Transverse colon (tissue), 4 donors: ENCODE data around the gene ATG9B. TPM values are rescaled to one million over a fixed set of nuclear protein-coding genes. Genes with fewer than 3 reads are reported as not detected.

Experiments used
- DNase-seq: peaks from one replicate; pipeline ENCODE4 v3.0.0-alpha.2; 2019
- H3K27ac ChIP-seq, 4 donors: fragments of 200-600 bp; sonication (generic); 2 replicates each; pipeline ENCODE4 v1.5.1; 2016 to 2018; ENCODE audit warnings: inconsistent platforms in 4 of 4
- H3K27me3 ChIP-seq: fragments of 200-600 bp; sonication (generic); 2 replicates; pipeline ENCODE4 v1.5.1; 2017; ENCODE audit warnings: inconsistent platforms
- H3K36me3 ChIP-seq, 4 donors: fragments of 200-600 bp; sonication (generic); 2 replicates each; pipeline ENCODE4 v1.5.1; 2017 to 2019; ENCODE audit warnings: inconsistent platforms in 4 of 4
- H3K4me1 ChIP-seq, 4 donors: fragments of 200-600 bp; sonication (generic); 2 replicates each; pipeline ENCODE4 v1.5.1; 2017 to 2020; ENCODE audit warnings: inconsistent platforms in 4 of 4
- H3K4me3 ChIP-seq, 4 donors: fragments of 200-600 bp; sonication (generic); 1 replicate in 1 of 4; 2 replicates in 3 of 4; pipeline versions ENCODE4 v1.5.1 to v1.6.1; 2017 to 2019; ENCODE audit warnings: inconsistent platforms in 4 of 4
- H3K9me3 ChIP-seq, 2 donors: fragments of 200-600 bp; sonication (generic); 2 replicates each; pipeline ENCODE4 v1.5.1; 2017 to 2019; ENCODE audit warnings: inconsistent platforms in 2 of 2
- CTCF ChIP-seq, 5 experiments: fragments of 200-600 bp in 3 of 5; fragments of 450-650 bp in 2 of 5; sonication (generic) in 3 of 5; IDR thresholded peaks; 1 replicate in 2 of 5; 2 replicates in 3 of 5; pipeline ENCODE4 v1.5.1; 2016 to 2017; ENCODE audit warnings: antibody characterized with exemption in 5 of 5, inconsistent platforms in 3 of 5, mild to moderate bottlenecking in 2 of 5, moderate library complexity in 1 of 5
- EP300 ChIP-seq: sonication (generic); formaldehyde crosslinking; IDR thresholded peaks from one replicate; pipeline ENCODE4 v1.6.1; 2017; ENCODE audit warnings: antibody characterized with exemption, low read depth
- POLR2A ChIP-seq: fragments of 450-650 bp; IDR thresholded peaks from one replicate; pipeline ENCODE4 v1.6.1; 2016; ENCODE audit warnings: antibody characterized with exemption, mild to moderate bottlenecking, moderate library complexity
- POLR2AphosphoS5 ChIP-seq, 3 donors: sonication (generic); formaldehyde crosslinking; IDR thresholded peaks; one replicate each; pipeline ENCODE4 v1.6.1; 2016; ENCODE audit warnings: antibody characterized with exemption in 3 of 3
- WGBS, 2 donors: methylation state at CpG; one replicate each; pipeline ENCODE4 v1.1.5; 2018; ENCODE audit warnings: low coverage in 1 of 2; 5-methylcytosine and 5-hydroxymethylcytosine counted together
- in situ Hi-C, 4 donors: fragments of 200-750 bp; cut with MboI; loops; one replicate each; pipeline versions ENCODE4 v1.15.0 to v1.15.1; 2017; ENCODE audit warnings: low sequenced_read_pairs in 3 of 4, low pct_ligation_motif_present in 1 of 4, low pct_unique_long_range_greater_than_20kb in 1 of 4
- intact Hi-C: fragments of 100-400 bp; cut with DNase I; formaldehyde crosslinking; loops from one replicate; pipeline ENCODE4 v1.15.1; 2023; ENCODE audit warnings: low total_unique reads
- total RNA-seq, 4 donors: library from RNA; depleted of rRNA; stranded (reverse); fragments of >200 nt; gene quantifications; one replicate each; pipeline ENCODE4 v1.1.0, GENCODE V29; 2016

The ATG9B gene
- total RNA-seq, 4 donors from 2014 or later = 1.1 TPM; not detected in 3

DNA sequence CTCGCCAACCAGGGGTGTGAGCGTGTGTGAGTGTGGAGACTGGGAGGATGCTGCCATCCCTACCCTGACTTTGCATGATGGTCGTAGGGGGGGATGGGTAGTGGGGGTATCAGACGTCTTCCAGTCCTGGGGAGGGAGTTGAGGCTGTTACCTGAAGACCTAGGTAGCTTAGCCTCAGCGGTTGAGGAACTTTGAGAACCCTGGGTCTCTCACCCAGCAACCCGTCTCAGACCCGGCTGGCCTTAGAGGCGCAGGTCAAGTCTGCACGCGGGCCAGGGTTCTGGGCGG, 37.8 kb upstream of the ATG9B start:
- Histone ChIP-seq H3K36me3 (peaks cover 0 to 24% (median under 1%) of the 10 kb centered on the region in 4 donors), H3K4me1 (peaks cover 24 to 54% (median 51%) of the 10 kb centered on the region in 4 donors), H3K4me3 (peak overlapping the region in 1 of 4 donors; percentile 35), H3K27ac (peak overlapping the region; percentile 95 to 98 (median 96)), H3K27me3 (no peaks in the 10 kb centered on the region), H3K9me3 (no peaks in the 10 kb centered on the region)
- DNase-seq = no peak
- TF ChIP-seq CTCF (IDR thresholded peaks at IDR 0.05) = no peak
- no peak for TF ChIP-seq EP300
- TF ChIP-seq POLR2A = no peak
- TF ChIP-seq POLR2AphosphoS5 (IDR thresholded peaks at IDR 0.05) = no peak
- in situ Hi-C loops = no loop called here
- intact Hi-C loops = no loop called here
- WGBS, 2 donors = 41% methylated on average over 8 of the region's 11 CpGs; no CpG with 5 or more reads in 1 of the 2 donors

DNA sequence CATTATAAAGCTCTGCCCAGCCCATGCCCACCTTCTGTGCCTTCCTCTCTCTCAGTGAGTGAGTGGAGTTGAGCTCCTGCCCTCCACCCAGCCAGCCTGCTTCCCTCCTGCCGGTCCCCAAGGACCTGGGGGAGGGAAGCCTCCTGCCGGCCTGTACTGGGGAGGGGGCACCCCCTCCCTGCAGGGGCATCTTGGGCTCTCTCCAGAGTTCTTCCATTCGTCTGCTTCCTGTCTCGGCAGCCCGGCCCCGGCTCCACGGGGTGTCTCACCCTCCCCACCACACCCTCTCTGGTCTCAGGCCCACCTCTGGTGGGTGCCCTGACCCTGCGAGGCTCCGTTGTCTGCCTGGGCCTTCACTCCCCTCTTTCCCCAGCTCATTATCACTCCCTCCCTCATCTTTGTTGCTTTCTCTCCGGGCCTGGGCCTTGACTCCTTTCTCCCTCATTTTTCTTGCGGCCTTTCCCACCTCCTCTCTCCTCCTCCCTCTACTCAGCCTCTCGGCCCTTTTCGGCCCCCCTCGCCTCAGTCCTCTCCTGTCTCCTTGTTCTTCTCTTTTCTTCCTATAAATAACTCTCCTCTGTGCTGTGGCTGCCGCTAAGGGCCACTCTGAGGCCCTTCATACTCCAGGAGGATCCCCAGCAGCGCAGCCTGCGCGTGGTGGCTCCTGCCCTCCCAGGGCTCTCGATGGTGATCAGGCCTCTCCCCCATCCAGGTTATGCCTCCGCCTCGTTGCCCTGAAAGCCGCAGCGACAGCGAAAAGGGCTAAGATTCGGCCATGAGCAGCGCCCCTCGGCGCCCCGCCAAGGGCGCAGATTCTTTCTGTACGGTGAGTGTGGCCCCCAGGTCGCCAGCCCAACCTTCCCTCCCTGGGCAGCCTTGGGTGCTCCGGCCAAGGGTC, 37.2 kb upstream of the ATG9B start:
- in situ Hi-C loops = no loop called here

DNA sequence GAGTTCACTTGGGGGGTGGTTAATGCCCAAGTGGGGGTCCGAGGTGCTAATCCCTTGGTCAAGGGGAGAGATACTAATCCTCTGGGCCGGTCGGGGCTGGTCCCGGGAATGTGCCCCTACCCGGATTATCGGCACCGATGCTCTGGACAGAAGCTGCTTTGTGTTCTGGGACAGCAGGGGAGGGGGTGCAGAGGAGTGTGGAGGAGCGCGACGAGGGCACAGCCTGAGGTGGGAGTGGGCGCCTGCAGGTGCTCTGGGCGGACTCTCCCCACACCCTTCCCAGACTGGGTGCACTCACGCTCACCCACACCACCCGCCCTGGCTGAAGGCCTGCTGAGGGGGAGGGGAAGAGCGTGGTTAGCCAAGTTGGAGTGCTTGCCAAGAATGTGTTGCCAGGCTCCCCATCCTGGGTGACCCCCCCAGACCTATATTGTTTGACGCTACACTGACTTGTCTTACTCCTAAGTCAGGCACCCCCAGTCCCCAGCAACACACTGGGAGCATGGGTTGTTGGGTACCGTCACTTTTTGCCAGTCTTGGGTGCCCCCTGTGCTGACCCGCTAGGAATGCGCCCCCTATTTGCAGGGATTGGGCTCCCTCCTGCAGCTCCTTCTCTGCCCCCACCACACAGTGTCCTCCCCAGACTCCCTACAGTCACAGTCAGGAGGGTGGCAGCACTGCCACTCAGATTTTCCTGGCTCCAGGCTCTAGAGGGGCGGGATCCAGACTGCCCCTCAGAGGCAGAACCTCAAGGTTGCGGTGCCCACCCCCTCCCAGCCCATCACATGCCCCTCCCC, 36.3 kb upstream of the ATG9B start:
- H3K27ac ChIP-seq = peak overlapping the region; percentile 95 to 98 (median 96)
- peak; percentile 58 for DNase-seq
- in situ Hi-C loops = no loop called here
- peaks cover 27 to 59% (median 56%) of the 10 kb centered on the region in 4 donors for H3K4me1 ChIP-seq
- peaks cover 0 to 13% (median 0%) of the 10 kb centered on the region in 4 donors for H3K36me3 ChIP-seq
- no peaks in the 10 kb centered on the region for H3K27me3 ChIP-seq
- WGBS, 2 donors = 9% methylated on average over 14 of the region's 21 CpGs; no CpG with 5 or more reads in 1 of the 2 donors
- intact Hi-C loops = no loop called here
- no peaks in the 10 kb centered on the region for H3K9me3 ChIP-seq
- peak overlapping the region; percentile 48 to 80 (median 76) for H3K4me3 ChIP-seq
- no peak for TF ChIP-seq CTCF (IDR thresholded peaks at IDR 0.05)
- TF ChIP-seq POLR2AphosphoS5 (IDR thresholded peaks at IDR 0.05) = peak in 1 of 3 donors; percentile 13

More for the DNA sequence above, 37.2 kb upstream of the ATG9B start:
- no peaks in the 10 kb centered on the region for H3K27me3 ChIP-seq
- no peak for DNase-seq
- H3K4me3 ChIP-seq = peak overlapping the region in 2 of 4 donors; percentile 3 to 76
- WGBS, 2 donors = 62 to 79% methylated on average over 7 to 32 of the region's 33 CpGs
- no peak for TF ChIP-seq POLR2AphosphoS5 (IDR thresholded peaks at IDR 0.05)
- intact Hi-C loops = no loop called here
- H3K36me3 ChIP-seq = peaks cover 0 to 18% (median 0%) of the 10 kb centered on the region in 4 donors
- H3K9me3 ChIP-seq = no peaks in the 10 kb centered on the region
- H3K27ac ChIP-seq = peak overlapping the region; percentile 95 to 98 (median 96)
- peaks cover 27 to 59% (median 56%) of the 10 kb centered on the region in 4 donors for H3K4me1 ChIP-seq

DNA sequence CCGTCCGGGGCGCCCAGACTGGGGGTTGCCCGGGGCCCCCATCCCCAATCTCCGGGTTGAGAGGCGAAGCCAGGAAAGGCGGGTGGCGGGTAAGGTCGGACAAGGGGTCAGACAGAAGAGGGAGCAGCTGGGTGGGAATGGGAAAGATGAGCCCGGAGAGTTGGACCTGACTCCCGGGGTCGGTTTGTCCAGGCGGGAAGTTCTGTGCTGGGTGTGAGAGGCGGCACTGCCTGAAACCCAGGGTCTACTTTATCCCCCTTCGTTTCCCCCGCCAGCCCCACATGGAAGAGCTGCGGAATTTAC, 35.8 kb upstream of the ATG9B start:
- intact Hi-C loops = no loop called here
- no peaks in the 10 kb centered on the region for H3K27me3 ChIP-seq
- peaks cover 27 to 59% (median 56%) of the 10 kb centered on the region in 4 donors for H3K4me1 ChIP-seq
- H3K36me3 ChIP-seq = peaks cover 0 to 8% (median 0%) of the 10 kb centered on the region in 4 donors
- peak overlapping the region; percentile 48 to 80 (median 76) for H3K4me3 ChIP-seq
- no peak for DNase-seq
- TF ChIP-seq POLR2AphosphoS5 (IDR thresholded peaks at IDR 0.05) (no peak), CTCF (IDR thresholded peaks at IDR 0.05) (peak in 1 of 5 experiments; percentile 10)
- in situ Hi-C loops = no loop called here
- H3K27ac ChIP-seq = peak overlapping the region; percentile 95 to 98 (median 96)
- 0% methylated on average over 16 of the region's 17 CpGs; no CpG with 5 or more reads in 1 of the 2 donors for WGBS, 2 donors
- H3K9me3 ChIP-seq = no peaks in the 10 kb centered on the region
